Liver (tissue), 9 donors: Measurements from ENCODE around the gene MPPE1. TPM values are rescaled to one million over a fixed set of nuclear protein-coding genes. Genes with fewer than 3 reads are reported as not detected.
"Not testable (repeated sequence)": the region's sequence is repeated elsewhere in the genome, so short reads cannot be mapped to it uniquely, and the experiment has no call there.

ENCODE experiments used
- DNase-seq: peaks from one replicate; pipeline ENCODE4 v3.0.0-alpha.2; 2017; ENCODE audit warnings: low spot score
- H3K27ac ChIP-seq, 2 donors: one replicate each; pipeline ENCODE4 v1.7.0; 2013; ENCODE audit warnings: inconsistent platforms in 2 of 2, low read length in 2 of 2, control low read depth in 1 of 2, low read depth in 1 of 2, mild to moderate bottlenecking in 1 of 2
- H3K27me3 ChIP-seq, 4 donors: one replicate each; pipeline versions ENCODE4 v1.6.1 to v1.7.0; 2013; ENCODE audit warnings: low read length in 3 of 4, inconsistent platforms in 1 of 4, mild to moderate bottlenecking in 1 of 4, moderate library complexity in 1 of 4; ENCODE audit not compliant: control insufficient read depth in 4 of 4, insufficient read depth in 4 of 4
- H3K36me3 ChIP-seq, 4 donors: one replicate each; pipeline versions ENCODE4 v1.6.1 to v1.7.0; 2013; ENCODE audit warnings: low read length in 3 of 4, mild to moderate bottlenecking in 3 of 4, low read depth in 1 of 4, moderate library complexity in 1 of 4; ENCODE audit not compliant: control insufficient read depth in 4 of 4, insufficient read depth in 3 of 4
- H3K4me1 ChIP-seq, 4 donors: one replicate each; pipeline versions ENCODE4 v1.6.1 to v1.7.0; 2013; ENCODE audit warnings: low read length in 3 of 4, mild to moderate bottlenecking in 3 of 4, moderate library complexity in 1 of 4; ENCODE audit not compliant: control insufficient read depth in 4 of 4, insufficient read depth in 4 of 4
- H3K4me3 ChIP-seq, 3 donors: one replicate each; pipeline versions ENCODE4 v1.6.1 to v1.7.0; 2013; ENCODE audit warnings: low read length in 3 of 3, control low read depth in 1 of 3, low read depth in 1 of 3, mild to moderate bottlenecking in 1 of 3
- H3K9ac ChIP-seq, 2 donors: one replicate each; pipeline ENCODE4 v1.7.0; 2013; ENCODE audit warnings: low read length in 2 of 2, mild to moderate bottlenecking in 2 of 2, moderate library complexity in 2 of 2, control low read depth in 1 of 2, low read depth in 1 of 2
- H3K9me3 ChIP-seq, 4 donors: one replicate each; pipeline versions ENCODE4 v1.6.1 to v1.7.0; 2013; ENCODE audit warnings: low read length in 3 of 4; ENCODE audit not compliant: control insufficient read depth in 4 of 4
- ATF3 ChIP-seq: IDR thresholded peaks from 2 replicates; pipeline ENCODE4 v1.6.1; 2016; ENCODE audit warnings: antibody characterized with exemption
- CTCF ChIP-seq: fragments of 150-350 bp; IDR thresholded peaks from 2 replicates; pipeline ENCODE4 v1.5.1; 2017; ENCODE audit warnings: improper control_type of control experiment, low read depth, low read length; ENCODE audit not compliant: missing input control
- EGR1 ChIP-seq, 2 donors: IDR thresholded peaks; 2 replicates each; pipeline ENCODE4 v1.6.1; 2016 to 2018; ENCODE audit warnings: antibody characterized with exemption in 2 of 2, low read depth in 2 of 2
- FOXA1 ChIP-seq: IDR thresholded peaks from 2 replicates; pipeline ENCODE4 v1.6.1; 2016; ENCODE audit warnings: antibody characterized with exemption
- FOXA2 ChIP-seq: IDR thresholded peaks from 2 replicates; pipeline ENCODE4 v1.6.1; 2016; ENCODE audit warnings: antibody characterized with exemption
- GABPA ChIP-seq, 2 donors: IDR thresholded peaks in 1 of 2; conservative IDR thresholded peaks in 1 of 2; 2 replicates each; pipeline ENCODE4 v1.6.1; 2016; ENCODE audit warnings: antibody characterized with exemption in 2 of 2, mild to moderate bottlenecking in 1 of 2, moderate library complexity in 1 of 2
- HNF4A ChIP-seq, 2 donors: conservative IDR thresholded peaks; 2 replicates each; pipeline ENCODE4 v1.6.1; 2016; ENCODE audit warnings: antibody characterized with exemption in 2 of 2, mild to moderate bottlenecking in 2 of 2
- HNF4G ChIP-seq: IDR thresholded peaks from 2 replicates; pipeline ENCODE4 v1.6.1; 2016; ENCODE audit warnings: antibody characterized with exemption
- JUND ChIP-seq, 2 donors: IDR thresholded peaks; 2 replicates each; pipeline ENCODE4 v1.6.1; 2016; ENCODE audit warnings: antibody characterized with exemption in 2 of 2
- MAX ChIP-seq: IDR thresholded peaks from 2 replicates; pipeline ENCODE4 v1.6.1; 2016; ENCODE audit warnings: antibody characterized with exemption
- NR2F2 ChIP-seq: IDR thresholded peaks from 2 replicates; pipeline ENCODE4 v1.6.1; 2016; ENCODE audit warnings: antibody characterized with exemption
- RAD21 ChIP-seq, 2 donors: IDR thresholded peaks; 2 replicates each; pipeline ENCODE4 v1.6.1; 2016; ENCODE audit warnings: antibody characterized with exemption in 2 of 2, mild to moderate bottlenecking in 2 of 2
- REST ChIP-seq: IDR thresholded peaks from 2 replicates; pipeline ENCODE4 v1.6.1; 2016; ENCODE audit warnings: antibody characterized with exemption, mild to moderate bottlenecking
- RXRA ChIP-seq, 2 donors: IDR thresholded peaks; 2 replicates each; pipeline ENCODE4 v1.6.1; 2017 to 2018; ENCODE audit warnings: antibody characterized with exemption in 2 of 2, mild to moderate bottlenecking in 1 of 2
- SP1 ChIP-seq: IDR thresholded peaks from 2 replicates; pipeline ENCODE4 v1.6.1; 2018; ENCODE audit warnings: antibody characterized with exemption, mild to moderate bottlenecking
- TAF1 ChIP-seq: conservative IDR thresholded peaks from 2 replicates; pipeline ENCODE4 v1.6.1; 2016; ENCODE audit warnings: antibody characterized with exemption, mild to moderate bottlenecking
- YY1 ChIP-seq: IDR thresholded peaks from 2 replicates; pipeline ENCODE4 v1.6.1; 2016; ENCODE audit warnings: antibody characterized with exemption, mild to moderate bottlenecking
- ZBTB33 ChIP-seq: IDR thresholded peaks from 2 replicates; pipeline ENCODE4 v1.6.1; 2016; ENCODE audit warnings: antibody characterized with exemption
- WGBS: extraction: QIAGEN DNeasy Blood & Tissue Kit; methylation state at CpG from one replicate; pipeline ENCODE4 v1.1.7; 2013; 5-methylcytosine and 5-hydroxymethylcytosine counted together
- polyA plus RNA-seq, 2 donors: library from polyadenylated mRNA; stranded (reverse) in 1 of 2; unstranded in 1 of 2; fragments of 200-250 nt in 1 of 2; fragments of >200 nt in 1 of 2; fragmentation: Nextera tagmentation in 1 of 2; extraction: Ambion mirVana in 1 of 2; gene quantifications; one replicate each; pipeline versions ENCODE4 v1.2.1 to v1.2.3, GENCODE V29; 2013 to 2015
- total RNA-seq, 2 donors: library from RNA; depleted of rRNA; stranded (reverse); fragments of >200 nt; gene quantifications; one replicate each; pipeline ENCODE4 v1.2.3, GENCODE V29; 2014
- donor health status: healthy.
- donor health status: healthy.
- donor health status: healthy.
- donor health status: healthy.
- donor health status: healthy.

Gene MPPE1
- total and polyA plus RNA-seq, 4 donors = 9.8 to 31.6 (median 26.1) TPM

GRCh38 chr18:11916880-11917279 is 8.8 kb upstream of the MPPE1 start:
- not testable (repeated sequence) for H3K4me1 ChIP-seq, H3K27ac ChIP-seq, DNase-seq, H3K36me3 ChIP-seq, H3K9ac ChIP-seq, H3K27me3 ChIP-seq, H3K9me3 ChIP-seq, H3K4me3 ChIP-seq
- WGBS = 62% methylated on average over 4 of the region's 4 CpGs

GRCh38 chr18:11909591-11910026 is 1.5 kb upstream of the MPPE1 start:
- peak overlapping the region in 1 of 3 donors; percentile 97 for H3K4me3 ChIP-seq

More at GRCh38 chr18:11909591-11910026, 1.5 kb upstream of the MPPE1 start:
- Histone ChIP-seq H3K27ac (peak overlapping the region; percentile 99 to 100), H3K4me1 (peaks cover 7 to 27% (median 18%) of the 10 kb centered on the region in 4 donors), H3K9me3 (no peaks in the 10 kb centered on the region), H3K36me3 (no peaks in the 10 kb centered on the region), H3K9ac (peak overlapping the region; percentile 87 to 94), H3K27me3 (no peaks in the 10 kb centered on the region)
- DNase-seq = no peak
- peak in 1 of 2 donors; percentile 48 for TF ChIP-seq JUND (IDR thresholded peaks at IDR 0.05)
- no peak for TF ChIP-seq ZBTB33
- peak; percentile 79 for TF ChIP-seq TAF1
- no peak for TF ChIP-seq ATF3
- no peak for TF ChIP-seq FOXA2
- no peak for TF ChIP-seq EGR1 (IDR thresholded peaks at IDR 0.05; ENCODE audit: low read depth in 2 of 2)
- TF ChIP-seq NR2F2 = peak; percentile 84
- peak; percentile 75 for TF ChIP-seq YY1
- TF ChIP-seq RXRA (IDR thresholded peaks at IDR 0.05) = peak; percentile 59 to 70
- TF ChIP-seq REST = peak; percentile 45
- peak; percentile 42 for TF ChIP-seq HNF4G
- no peak for TF ChIP-seq FOXA1
- no peak for TF ChIP-seq GABPA (IDR thresholded peaks at IDR 0.05 in 1 of 2, conservative IDR thresholded peaks at IDR 0.05 in 1 of 2)
- no peak for TF ChIP-seq CTCF
- TF ChIP-seq HNF4A (conservative IDR thresholded peaks at IDR 0.05) = peak; percentile 72 to 73
- peak; percentile 69 for TF ChIP-seq MAX
- no peak for TF ChIP-seq RAD21 (IDR thresholded peaks at IDR 0.05)
- peak; percentile 76 for TF ChIP-seq SP1
- WGBS = 27% methylated on average over 2 of the region's 2 CpGs
